HG02678 (cell line): Measurements from ENCODE around the gene STKLD1.
"Not testable (repeated sequence)": the region's sequence is repeated elsewhere in the genome, so short reads cannot be mapped to it uniquely, and the experiment has no call there.

Experiments
- ATAC-seq: cut with Tn5 transposase; IDR thresholded peaks from one replicate; pipeline ENCODE4 v1.9.1; 2021; ENCODE audit warnings: mild to moderate bottlenecking, moderate library complexity; ENCODE audit not compliant: unreplicated experiment

Gene STKLD1

GRCh38 chr9:133436681-133437080 lies 60.5 kb downstream of the STKLD1 start:
- no peak for ATAC-seq

GRCh38 chr9:133437753-133438531 lies 61.8 kb downstream of the STKLD1 start:
- ATAC-seq: no peak

DNA sequence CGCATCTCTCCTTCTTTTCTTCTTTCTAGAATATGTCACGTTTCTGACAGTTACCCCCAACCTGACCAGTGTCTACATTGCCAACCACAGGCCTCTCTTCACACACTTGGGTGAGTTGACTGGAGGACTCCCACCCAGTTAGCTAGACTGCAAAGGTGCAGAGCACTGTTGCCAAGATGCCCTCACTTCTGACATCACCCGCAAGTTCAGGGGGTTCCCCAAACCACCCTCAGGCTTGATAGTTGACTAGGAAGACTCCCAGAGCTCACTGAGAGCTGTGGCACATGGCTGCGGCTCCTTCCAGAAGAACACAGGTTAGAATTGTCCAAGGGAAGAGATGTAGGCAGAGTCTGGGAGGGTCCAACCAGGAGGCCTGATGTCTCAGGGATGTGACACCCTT lies 63.2 kb downstream of the STKLD1 start:
- no peak for ATAC-seq

DNA sequence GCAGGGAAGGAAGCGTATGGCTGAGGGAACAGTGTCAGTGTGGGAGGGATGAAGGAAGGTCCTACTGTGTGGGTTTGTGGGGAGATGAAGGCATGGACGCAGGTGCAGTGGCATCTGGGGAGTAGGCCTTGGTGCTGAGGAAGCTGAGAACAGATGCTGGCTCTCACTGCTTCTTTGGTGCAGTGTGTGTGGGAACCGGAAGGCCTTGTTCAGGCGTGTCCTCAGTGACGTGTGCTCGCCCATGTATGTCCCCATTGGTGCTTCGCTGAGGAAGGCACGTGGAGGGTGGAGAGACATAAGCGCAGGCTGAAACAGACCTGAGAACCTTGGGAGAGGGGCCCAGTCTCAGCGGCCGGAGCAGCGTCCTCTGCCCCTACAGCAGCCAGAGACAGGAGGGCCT lies 64.7 kb downstream of the STKLD1 start:
- peak; percentile 77 for ATAC-seq

DNA sequence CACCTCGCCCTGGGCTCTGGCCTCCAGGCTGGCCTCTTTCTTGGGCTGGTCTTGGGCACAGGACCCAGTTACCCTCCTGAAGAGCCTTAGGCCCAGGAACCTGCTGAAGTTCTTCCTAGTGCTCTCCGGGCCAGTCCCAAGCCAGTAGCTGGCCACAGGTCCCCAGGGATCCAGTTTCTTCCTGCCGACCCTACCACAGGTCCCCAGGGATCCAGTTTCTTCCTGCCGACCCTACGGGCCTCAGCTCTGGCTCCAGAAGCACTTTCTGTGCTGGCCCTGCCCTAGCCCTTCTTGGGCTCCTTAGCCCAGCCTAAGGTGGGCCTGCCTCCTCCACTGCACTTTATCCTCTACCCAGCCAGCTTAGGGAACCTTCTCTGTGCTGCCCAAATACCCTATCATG lies 65.4 kb downstream of the STKLD1 start:
- ATAC-seq: no peak

GRCh38 chr9:133443248-133443647 lies 67.1 kb downstream of the STKLD1 start:
- no peak for ATAC-seq

- ATAC-seq: no peak
Measured at GRCh38 chr9:133443982-133444381, 67.8 kb downstream of the STKLD1 start.

DNA sequence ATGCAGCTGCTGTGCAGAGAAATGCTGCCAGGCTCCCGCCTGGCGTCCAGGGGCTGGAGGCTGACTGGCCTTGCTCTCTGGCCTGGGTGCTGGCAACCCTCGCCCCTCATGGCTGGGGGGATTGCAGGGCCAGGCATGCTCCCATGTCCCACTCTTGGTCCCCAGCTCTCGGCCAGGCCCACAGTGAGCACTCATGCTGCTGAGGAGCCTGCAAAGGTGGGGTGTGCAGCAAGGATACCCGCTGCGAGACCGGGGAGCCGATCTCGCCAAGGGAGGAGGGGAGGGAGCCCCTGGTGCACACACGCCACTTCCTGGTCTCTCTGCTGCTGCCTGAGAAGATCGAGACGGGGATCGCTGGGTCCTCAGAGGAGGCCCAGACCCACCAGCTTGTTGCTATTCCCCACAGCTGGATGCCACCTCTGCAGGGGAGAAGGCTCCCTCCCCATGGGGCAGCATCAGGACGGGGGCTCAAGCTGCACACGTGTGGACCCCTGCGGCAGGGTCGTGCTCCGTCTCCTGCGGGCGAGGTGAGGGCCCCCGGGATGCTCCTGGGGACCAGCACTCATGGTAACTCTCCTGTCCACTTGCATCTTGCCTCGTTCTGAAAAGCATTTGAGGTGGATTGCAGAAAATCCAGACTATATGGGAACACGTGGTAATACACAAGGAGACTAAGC lies 69.3 kb downstream of the STKLD1 start:
- ATAC-seq: no peak

GRCh38 chr9:133448487-133448972 lies 72.4 kb downstream of the STKLD1 start:
- ATAC-seq: no peak

GRCh38 chr9:133449760-133450159 lies 73.6 kb downstream of the STKLD1 start:
- ATAC-seq: no peak

DNA sequence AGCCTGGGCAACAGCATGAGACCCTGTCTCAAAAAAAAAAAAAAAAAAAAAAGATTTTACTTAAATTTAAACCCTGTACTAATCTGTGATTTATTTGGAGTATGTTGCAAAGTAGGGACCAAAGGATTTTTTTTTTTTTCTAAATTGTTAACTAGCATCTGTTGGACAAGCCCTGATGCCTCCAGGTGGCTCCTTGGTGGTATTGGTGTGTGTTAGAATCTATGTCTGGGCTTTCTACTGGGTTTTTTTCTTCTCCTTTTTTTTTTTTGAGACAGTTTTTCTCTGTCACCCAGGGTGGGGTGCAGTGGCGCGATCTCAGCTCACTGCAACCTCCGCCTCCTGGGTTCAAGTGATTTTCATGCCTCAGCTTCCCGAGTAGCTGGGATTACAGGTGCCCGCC lies 75.7 kb downstream of the STKLD1 start:
- not testable (repeated sequence) for ATAC-seq

DNA sequence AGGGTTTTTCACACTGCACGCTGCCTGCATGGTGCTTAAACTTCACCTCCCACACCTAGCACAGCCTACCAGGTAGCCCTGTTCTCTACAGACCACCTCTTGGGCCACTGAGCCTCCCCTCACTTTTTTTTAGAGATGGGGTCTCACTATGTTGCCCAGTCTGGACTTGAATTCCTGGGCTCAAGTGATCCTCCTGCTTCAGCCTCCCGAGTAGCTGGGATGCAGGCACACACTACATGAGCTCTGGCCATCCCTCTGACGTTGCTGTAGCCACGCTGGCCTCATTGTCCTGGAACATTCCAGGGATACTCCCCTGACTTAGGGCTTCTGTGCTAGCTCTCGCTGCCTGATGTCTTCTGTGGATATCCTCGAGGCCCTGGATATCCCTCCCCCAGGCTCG lies 76.4 kb downstream of the STKLD1 start:
- ATAC-seq: no peak

DNA sequence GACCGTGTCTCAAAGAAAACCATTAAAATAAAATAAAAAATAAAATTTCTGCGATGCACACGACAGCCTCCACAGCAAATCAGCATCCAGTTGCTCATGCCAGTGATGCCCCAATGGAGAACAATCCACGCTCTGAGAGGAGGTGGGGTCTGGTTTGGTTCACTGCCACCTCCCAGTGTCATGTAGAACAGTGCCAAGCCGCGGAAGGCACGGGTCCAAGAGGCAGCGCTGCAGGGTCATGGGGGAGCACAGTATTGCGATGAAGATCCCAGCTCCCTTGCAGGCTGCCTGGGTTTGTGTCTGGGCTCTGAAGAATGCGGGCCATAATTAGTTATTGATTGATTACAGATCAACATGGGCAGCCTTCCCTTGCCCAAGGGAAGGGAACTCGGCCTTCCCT lies 77.5 kb downstream of the STKLD1 start:
- ATAC-seq: no peak

DNA sequence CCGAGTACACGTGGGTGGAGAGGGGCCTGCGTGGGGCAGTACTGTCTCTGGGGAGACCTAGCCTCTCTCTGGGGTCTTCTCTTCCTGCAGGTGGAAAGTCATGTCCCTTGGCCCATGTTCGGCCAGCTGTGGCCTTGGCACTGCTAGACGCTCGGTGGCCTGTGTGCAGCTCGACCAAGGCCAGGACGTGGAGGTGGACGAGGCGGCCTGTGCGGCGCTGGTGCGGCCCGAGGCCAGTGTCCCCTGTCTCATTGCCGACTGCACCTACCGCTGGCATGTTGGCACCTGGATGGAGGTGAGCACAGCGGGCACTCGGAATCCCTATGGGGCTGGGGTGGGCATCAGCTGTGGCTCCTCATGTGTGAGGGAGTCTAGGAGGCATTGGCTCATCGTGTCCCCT lies 78.2 kb downstream of the STKLD1 start:
- no peak for ATAC-seq

DNA sequence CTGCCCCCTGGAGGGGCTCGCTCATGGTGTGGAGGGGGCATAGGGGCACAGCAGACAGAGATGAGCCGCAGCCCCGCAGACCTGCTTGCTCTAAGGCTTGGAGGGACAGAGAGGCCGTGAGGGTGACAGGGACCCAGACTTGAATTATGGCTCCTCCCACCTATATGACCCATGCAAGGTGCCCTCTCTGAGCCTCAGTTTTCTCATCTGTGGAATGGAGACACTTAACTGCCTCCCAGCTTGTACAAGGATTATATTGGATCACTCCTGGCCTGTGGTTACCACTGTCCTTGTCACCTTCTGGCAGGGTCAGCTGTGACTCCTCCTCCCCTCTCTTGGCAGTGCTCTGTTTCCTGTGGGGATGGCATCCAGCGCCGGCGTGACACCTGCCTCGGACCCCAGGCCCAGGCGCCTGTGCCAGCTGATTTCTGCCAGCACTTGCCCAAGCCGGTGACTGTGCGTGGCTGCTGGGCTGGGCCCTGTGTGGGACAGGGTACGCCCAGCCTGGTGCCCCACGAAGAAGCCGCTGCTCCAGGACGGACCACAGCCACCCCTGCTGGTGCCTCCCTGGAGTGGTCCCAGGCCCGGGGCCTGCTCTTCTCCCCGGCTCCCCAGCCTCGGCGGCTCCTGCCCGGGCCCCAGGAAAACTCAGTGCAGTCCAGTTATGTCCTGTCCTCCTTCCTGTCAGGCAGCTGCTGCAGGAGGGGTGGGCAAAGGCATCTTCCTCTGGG lies 78.9 kb downstream of the STKLD1 start:
- no peak for ATAC-seq
